ENCODE results near the gene SDHB.

SDHB gene

GRCh38 chr1:16986560-16986959 lies 67.3 kb downstream of the SDHB start:
- DNase-seq (ENCODE audit: low spot score), result no peak

- DNase-seq (ENCODE audit: low spot score), result no peak
These were observed 67.7 kb downstream of the SDHB start for GRCh38 chr1:16986113-16986512.

- DNase-seq (ENCODE audit: low spot score), result no peak
These were observed 69.1 kb downstream of the SDHB start for GRCh38 chr1:16984717-16985116.

- no peak for DNase-seq (ENCODE audit: low spot score)
These were observed 70.2 kb downstream of the SDHB start for GRCh38 chr1:16983649-16984048.

- DNase-seq (ENCODE audit: low spot score), result no peak
These were observed 70.9 kb downstream of the SDHB start for GRCh38 chr1:16982902-16983301.

- no peak for DNase-seq (ENCODE audit: low spot score)
These were observed 72.5 kb downstream of the SDHB start for GRCh38 chr1:16981269-16981849.

GRCh38 chr1:16980473-16981268 lies 73.2 kb downstream of the SDHB start, which contains the start of gene MFAP2:
Gene MFAP2, minus strand, starts transcription at chr1:16980620. Its CDS starts 2,347 bp downstream, at chr1:16978273.
- no peak for DNase-seq (ENCODE audit: low spot score)

- no peak for DNase-seq (ENCODE audit: low spot score)
These were observed 74.1 kb downstream of the SDHB start for GRCh38 chr1:16979475-16980327.

GRCh38 chr1:16978567-16979474 lies 75.0 kb downstream of the SDHB start:
- no peak for DNase-seq (ENCODE audit: low spot score)

GRCh38 chr1:16978139-16978538 lies 75.7 kb downstream of the SDHB start:
- no peak for DNase-seq (ENCODE audit: low spot score)

GRCh38 chr1:16977377-16977776 lies 76.5 kb downstream of the SDHB start:
- DNase-seq (ENCODE audit: low spot score), result no peak

GRCh38 chr1:16976966-16977365 lies 76.9 kb downstream of the SDHB start:
- no peak for DNase-seq (ENCODE audit: low spot score)

- DNase-seq (ENCODE audit: low spot score), result no peak
These were observed 78.0 kb downstream of the SDHB start for GRCh38 chr1:16975838-16976237.

GRCh38 chr1:16975211-16975610 lies 78.6 kb downstream of the SDHB start:
- DNase-seq (ENCODE audit: low spot score), result no peak

GRCh38 chr1:16973215-16973614 lies 80.6 kb downstream of the SDHB start:
- no peak for DNase-seq (ENCODE audit: low spot score)

- no peak for DNase-seq (ENCODE audit: low spot score)
These were observed 81.5 kb downstream of the SDHB start for GRCh38 chr1:16972189-16972895.

GRCh38 chr1:16971341-16972188 lies 82.3 kb downstream of the SDHB start:
- DNase-seq (ENCODE audit: low spot score), result no peak

GRCh38 chr1:16970132-16970910 lies 83.5 kb downstream of the SDHB start:
- no peak for DNase-seq (ENCODE audit: low spot score)

GRCh38 chr1:16969651-16970050 lies 84.2 kb downstream of the SDHB start:
- no peak for DNase-seq (ENCODE audit: low spot score)
